ACC112 (cell line): ENCODE results near the gene EYA4.

ENCODE experiments used
- H2AFZ ChIP-seq: fragments of 200-600 bp; sonication (generic); one replicate; pipeline ENCODE4 v1.6.0; 2017; ENCODE audit warnings: antibody characterized with exemption, low read length; ENCODE audit not compliant: unreplicated experiment
- H3K27ac ChIP-seq: fragments of 200-600 bp; sonication (generic); 2 replicates; pipeline ENCODE4 v1.5.1; 2014; ENCODE audit warnings: low read depth, mild to moderate bottlenecking, antibody characterized with exemption, low read length, moderate library complexity
- H3K27me3 ChIP-seq: fragments of 200-600 bp; sonication (generic); 2 replicates; pipeline ENCODE4 v1.6.1; 2014; ENCODE audit warnings: mild to moderate bottlenecking, antibody characterized with exemption, low read length, moderate library complexity, mixed read lengths; ENCODE audit not compliant: insufficient read depth
- H3K36me3 ChIP-seq: fragments of 200-600 bp; sonication (generic); 2 replicates; pipeline ENCODE4 v1.6.1; 2016; ENCODE audit warnings: mild to moderate bottlenecking, antibody characterized with exemption, low read length, moderate library complexity, mixed read lengths; ENCODE audit not compliant: insufficient read depth
- H3K4me1 ChIP-seq: fragments of 200-600 bp; sonication (generic); one replicate; pipeline ENCODE4 v1.6.1; 2016; ENCODE audit warnings: low read length, mixed read lengths; ENCODE audit not compliant: insufficient read depth, unreplicated experiment, control insufficient read depth
- H3K4me3 ChIP-seq: fragments of 200-600 bp; sonication (generic); 2 replicates; pipeline ENCODE4 v1.5.1; 2014; ENCODE audit warnings: mild to moderate bottlenecking, low read depth, low read length
- H3K79me2 ChIP-seq: fragments of 200-600 bp; sonication (generic); one replicate; pipeline ENCODE4 v1.6.0; 2016; ENCODE audit warnings: low read length; ENCODE audit not compliant: control insufficient read depth, unreplicated experiment, insufficient read depth

EYA4 gene

GRCh38 chr6:133411757-133412156 lies 170.6 kb downstream of the EYA4 start:
- H3K4me3 ChIP-seq: no peak overlapping the region

GRCh38 chr6:133415262-133415661 lies 174.1 kb downstream of the EYA4 start:
- Histone ChIP-seq H3K27ac (no peak overlapping the region), H3K27me3 (no peaks in the 10 kb centered on the region), H2AFZ (no peak overlapping the region), H3K4me3 (no peak overlapping the region), H3K4me1 (no peaks in the 10 kb centered on the region), H3K36me3 (no peaks in the 10 kb centered on the region), H3K79me2 (no peaks in the 10 kb centered on the region)

More at GRCh38 chr6:133411757-133412156, 170.6 kb downstream of the EYA4 start:
- Histone ChIP-seq H2AFZ (no peak overlapping the region), H3K4me1 (no peaks in the 10 kb centered on the region), H3K79me2 (no peaks in the 10 kb centered on the region), H3K36me3 (no peaks in the 10 kb centered on the region), H3K27ac (no peak overlapping the region), H3K27me3 (no peaks in the 10 kb centered on the region)

GRCh38 chr6:133418108-133418507 lies 177.0 kb downstream of the EYA4 start:
- Histone ChIP-seq H3K79me2 (no peaks in the 10 kb centered on the region), H3K4me3 (no peak overlapping the region), H3K27ac (no peak overlapping the region), H3K36me3 (no peaks in the 10 kb centered on the region), H3K27me3 (no peaks in the 10 kb centered on the region), H2AFZ (no peak overlapping the region), H3K4me1 (no peaks in the 10 kb centered on the region)

- Histone ChIP-seq H3K36me3 (no peaks in the 10 kb centered on the region), H3K79me2 (no peaks in the 10 kb centered on the region), H2AFZ (no peak overlapping the region), H3K4me3 (no peak overlapping the region), H3K27me3 (0 out of 2 replicates have a peak, but pooled peaks cover 4% of the 10 kb centered on the region), H3K4me1 (no peaks in the 10 kb centered on the region), H3K27ac (no peak overlapping the region)
Measured at GRCh38 chr6:133423242-133423641, 182.1 kb downstream of the EYA4 start.

GRCh38 chr6:133424359-133424758 lies 183.2 kb downstream of the EYA4 start:
- Histone ChIP-seq H3K79me2 (no peaks in the 10 kb centered on the region), H3K27me3 (0 out of 2 replicates have a peak, but pooled peaks cover 4% of the 10 kb centered on the region), H2AFZ (no peak overlapping the region), H3K4me1 (no peaks in the 10 kb centered on the region), H3K27ac (no peak overlapping the region), H3K36me3 (no peaks in the 10 kb centered on the region), H3K4me3 (no peak overlapping the region)

- Histone ChIP-seq H2AFZ (no peak overlapping the region), H3K4me3 (no peak overlapping the region), H3K27ac (no peak overlapping the region), H3K79me2 (no peaks in the 10 kb centered on the region), H3K27me3 (0 out of 2 replicates have a peak, but pooled peaks cover 4% of the 10 kb centered on the region), H3K36me3 (no peaks in the 10 kb centered on the region), H3K4me1 (no peaks in the 10 kb centered on the region)
Measured at GRCh38 chr6:133426038-133426437, 184.9 kb downstream of the EYA4 start.

GRCh38 chr6:133428295-133428694 lies 187.1 kb downstream of the EYA4 start:
- Histone ChIP-seq H3K36me3 (no peaks in the 10 kb centered on the region), H3K27me3 (0 out of 2 replicates have a peak, but pooled peaks cover 4% of the 10 kb centered on the region), H2AFZ (no peak overlapping the region), H3K27ac (no peak overlapping the region), H3K4me3 (no peak overlapping the region), H3K4me1 (peaks cover 10% of the 10 kb centered on the region), H3K79me2 (no peaks in the 10 kb centered on the region)

GRCh38 chr6:133430530-133430929 lies 189.4 kb downstream of the EYA4 start:
- Histone ChIP-seq H3K4me3 (no peak overlapping the region), H3K4me1 (peaks cover 10% of the 10 kb centered on the region), H3K27ac (no peak overlapping the region), H3K79me2 (no peaks in the 10 kb centered on the region), H3K27me3 (0 out of 2 replicates have a peak, but pooled peaks cover 4% of the 10 kb centered on the region), H2AFZ (no peak overlapping the region), H3K36me3 (no peaks in the 10 kb centered on the region)

GRCh38 chr6:133431031-133431430 lies 189.9 kb downstream of the EYA4 start:
- H3K4me3 ChIP-seq: no peak overlapping the region
- no peaks in the 10 kb centered on the region for H3K36me3 ChIP-seq
- H3K27me3 ChIP-seq: 0 out of 2 replicates have a peak, but pooled peaks cover 4% of the 10 kb centered on the region
- H3K4me1 ChIP-seq: peaks cover 10% of the 10 kb centered on the region
- no peaks in the 10 kb centered on the region for H3K79me2 ChIP-seq
- no peak overlapping the region for H2AFZ ChIP-seq
- H3K27ac ChIP-seq: no peak overlapping the region

GRCh38 chr6:133432021-133432989 lies 191.1 kb downstream of the EYA4 start:
- H3K4me1 ChIP-seq: peaks cover 18% of the 10 kb centered on the region
- no peaks in the 10 kb centered on the region for H3K36me3 ChIP-seq
- no peak overlapping the region for H3K4me3 ChIP-seq
- no peak overlapping the region for H2AFZ ChIP-seq
- no peaks in the 10 kb centered on the region for H3K79me2 ChIP-seq
- H3K27ac ChIP-seq: no peak overlapping the region
- no peaks in the 10 kb centered on the region for H3K27me3 ChIP-seq
